Spleen (tissue), 11 donors: Measurements from ENCODE around the gene HERC6. TPM values are rescaled to one million over a fixed set of nuclear protein-coding genes. Genes with fewer than 3 reads are reported as not detected.

Experiments used
- DNase-seq: peaks from one replicate; pipeline ENCODE4 v3.0.0-alpha.2; 2020
- H3K27ac ChIP-seq, 8 donors: fragments of 200-600 bp; sonication (generic) in 7 of 8; 1 replicate in 4 of 8; 2 replicates in 4 of 8; pipeline versions ENCODE4 v1.5.0 to v1.8.0; 2016 to 2021; ENCODE audit warnings: inconsistent platforms in 4 of 8, mild to moderate bottlenecking in 4 of 8, moderate library complexity in 1 of 8
- H3K27me3 ChIP-seq, 7 donors: fragments of 200-600 bp; sonication (generic) in 6 of 7; replicated peaks in 1 of 7; 1 replicate in 4 of 7; 2 replicates in 3 of 7; pipeline versions ENCODE4 v1.5.0 to v1.8.0; 2016 to 2021; ENCODE audit warnings: inconsistent platforms in 3 of 7, mild to moderate bottlenecking in 1 of 7
- H3K36me3 ChIP-seq, 6 donors: fragments of 200-600 bp; sonication (generic) in 5 of 6; 1 replicate in 4 of 6; 2 replicates in 2 of 6; pipeline versions ENCODE4 v1.5.0 to v1.8.0; 2016 to 2021; ENCODE audit warnings: inconsistent platforms in 2 of 6
- H3K4me1 ChIP-seq, 6 donors: fragments of 200-600 bp; sonication (generic) in 5 of 6; 1 replicate in 3 of 6; 2 replicates in 3 of 6; pipeline versions ENCODE4 v1.5.0 to v1.8.0; 2016 to 2021; ENCODE audit warnings: inconsistent platforms in 3 of 6
- H3K4me3 ChIP-seq, 8 donors: fragments of 200-600 bp; sonication (generic) in 7 of 8; 1 replicate in 4 of 8; 2 replicates in 4 of 8; pipeline versions ENCODE4 v1.5.0 to v1.8.0; 2016 to 2021; ENCODE audit warnings: inconsistent platforms in 4 of 8, mild to moderate bottlenecking in 4 of 8, moderate library complexity in 2 of 8
- H3K9me3 ChIP-seq, 8 donors: fragments of 200-600 bp; sonication (generic) in 7 of 8; 1 replicate in 4 of 8; 2 replicates in 4 of 8; pipeline versions ENCODE4 v1.5.0 to v1.8.0; 2016 to 2021; ENCODE audit warnings: inconsistent platforms in 4 of 8
- POLR2A ChIP-seq, 3 donors: fragments of 450-650 bp; IDR thresholded peaks; one replicate each; pipeline ENCODE4 v1.5.1; 2017; ENCODE audit warnings: antibody characterized with exemption in 3 of 3, mild to moderate bottlenecking in 1 of 3
- POLR2AphosphoS5 ChIP-seq, 3 donors: sonication (generic); formaldehyde crosslinking; IDR thresholded peaks; one replicate each; pipeline ENCODE4 v1.5.1; 2017; ENCODE audit warnings: antibody characterized with exemption in 3 of 3
- WGBS, 5 donors: extraction: QIAGEN DNeasy Blood & Tissue Kit in 3 of 5; methylation state at CpG; one replicate each; pipeline versions ENCODE4 v1.1.5 to v1.1.7; 2013 to 2018; 5-methylcytosine and 5-hydroxymethylcytosine counted together
- intact Hi-C: fragments of 100-400 bp; cut with DNase I; formaldehyde crosslinking; loops from one replicate; pipeline ENCODE4 v1.15.0; 2023; ENCODE audit warnings: low total_unique reads
- polyA plus RNA-seq, 3 donors: library from polyadenylated mRNA; stranded (reverse); fragments of 200-250 nt; gene quantifications; one replicate each; pipeline ENCODE4 v1.2.1, GENCODE V29; 2013
- total RNA-seq, 7 donors: library from RNA; depleted of rRNA in 3 of 7; stranded (reverse); fragments of >200 nt in 3 of 7; fragmentation: NEBNext Ultra II Directional in 4 of 7; extraction: Animal tissue kit (Norgen Biotek cat#: 25700) in 4 of 7; gene quantifications; one replicate each; pipeline versions ENCODE4 v1.1.0 to v1.2.1, GENCODE V29; 2016 to 2021
- TF ChIP-seq, protein P1 (sequence below), 11 experiments: fragments of 200-600 bp in 7 of 11; fragments of 450-650 bp in 4 of 11; sonication (generic) in 4 of 11; IDR thresholded peaks in 8 of 11; conservative IDR thresholded peaks in 3 of 11; 1 replicate in 7 of 11; 2 replicates in 4 of 11; pipeline versions ENCODE4 v1.4.0 to v1.8.0; 2016 to 2021; ENCODE audit warnings: antibody characterized with exemption in 11 of 11, inconsistent platforms in 4 of 11, mild to moderate bottlenecking in 1 of 11
- donor health status: healthy with polysubstance abuse.
- donor health status: DM: no; HTN: no; CAD: no; lungs with moderate emphysema.
- donor health status: DM: no; HTN: no; CAD: no.
- donor health status: Bipolar disorder and iron deficiency.
- donor health status: healthy.
- donor health status: DM: no; HTN: no; CAD: no.
- donor health status: DM: yes; HTN: yes; CAD: no.

Gene HERC6
- total and polyA plus RNA-seq, 10 donors = 2.8 to 13.6 (median 10.8) TPM

DNA sequence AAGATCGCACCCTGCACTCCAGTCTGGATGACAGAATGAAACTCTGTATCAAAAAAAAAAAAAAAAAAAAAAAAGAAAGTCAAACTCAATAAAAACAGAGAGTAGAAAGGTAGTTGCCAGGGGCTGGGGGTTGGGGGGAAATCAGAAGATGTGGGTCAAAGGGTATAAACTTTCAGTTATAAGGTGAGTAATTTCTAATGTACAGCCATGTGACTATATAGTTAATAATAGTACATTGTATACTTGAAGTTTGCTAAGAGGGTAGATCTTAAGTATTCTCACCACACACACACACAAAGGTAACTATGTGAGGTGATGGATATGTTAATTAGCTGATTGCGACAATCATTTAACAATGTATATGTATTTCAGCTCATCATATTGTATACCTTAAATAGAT, 11.5 kb downstream of the HERC6 start:
- Histone ChIP-seq H3K27ac (no peak overlapping the region), H3K4me3 (no peak overlapping the region), H3K9me3 (no peaks in the 10 kb centered on the region), H3K4me1 (no peaks in the 10 kb centered on the region), H3K27me3 (no peaks in the 10 kb centered on the region), H3K36me3 (peaks cover 0 to 81% (median 21%) of the 10 kb centered on the region in 6 donors)
- TF ChIP-seq POLR2AphosphoS5 (IDR thresholded peaks at IDR 0.05) (no peak), POLR2A (IDR thresholded peaks at IDR 0.05) (no peak)
- TF ChIP-seq, protein P1, sequence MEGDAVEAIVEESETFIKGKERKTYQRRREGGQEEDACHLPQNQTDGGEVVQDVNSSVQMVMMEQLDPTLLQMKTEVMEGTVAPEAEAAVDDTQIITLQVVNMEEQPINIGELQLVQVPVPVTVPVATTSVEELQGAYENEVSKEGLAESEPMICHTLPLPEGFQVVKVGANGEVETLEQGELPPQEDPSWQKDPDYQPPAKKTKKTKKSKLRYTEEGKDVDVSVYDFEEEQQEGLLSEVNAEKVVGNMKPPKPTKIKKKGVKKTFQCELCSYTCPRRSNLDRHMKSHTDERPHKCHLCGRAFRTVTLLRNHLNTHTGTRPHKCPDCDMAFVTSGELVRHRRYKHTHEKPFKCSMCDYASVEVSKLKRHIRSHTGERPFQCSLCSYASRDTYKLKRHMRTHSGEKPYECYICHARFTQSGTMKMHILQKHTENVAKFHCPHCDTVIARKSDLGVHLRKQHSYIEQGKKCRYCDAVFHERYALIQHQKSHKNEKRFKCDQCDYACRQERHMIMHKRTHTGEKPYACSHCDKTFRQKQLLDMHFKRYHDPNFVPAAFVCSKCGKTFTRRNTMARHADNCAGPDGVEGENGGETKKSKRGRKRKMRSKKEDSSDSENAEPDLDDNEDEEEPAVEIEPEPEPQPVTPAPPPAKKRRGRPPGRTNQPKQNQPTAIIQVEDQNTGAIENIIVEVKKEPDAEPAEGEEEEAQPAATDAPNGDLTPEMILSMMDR (IDR thresholded peaks at IDR 0.05 in 8 of 11, conservative IDR thresholded peaks at IDR 0.05 in 3 of 11) = no peak
- WGBS, 5 donors = 91 to 98% (median 96%) methylated on average over 2 of the region's 2 CpGs
- intact Hi-C loops = no loop called here
- DNase-seq = no peak

DNA sequence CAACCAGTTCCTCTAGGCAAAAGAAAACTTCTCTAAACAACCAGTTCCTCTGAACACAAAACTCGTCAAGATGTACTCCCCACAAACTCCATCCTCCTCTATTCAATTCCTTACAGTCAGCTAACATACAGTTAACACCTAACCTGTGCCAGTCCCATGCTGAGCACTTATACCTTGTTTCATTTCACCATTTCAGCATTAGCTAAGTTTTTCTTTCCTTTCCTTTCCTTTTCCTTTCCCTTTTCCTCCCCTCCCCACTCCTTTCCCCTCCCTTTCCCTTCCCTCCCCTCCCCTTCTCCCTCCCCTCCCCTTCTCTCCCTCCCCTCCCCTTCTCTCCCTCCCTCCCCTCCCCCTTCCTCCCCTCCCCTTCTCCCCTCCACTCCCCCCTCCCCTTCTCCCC, 13.1 kb downstream of the HERC6 start:
- Histone ChIP-seq H3K4me1 (no peaks in the 10 kb centered on the region), H3K27ac (no peak overlapping the region), H3K27me3 (no peaks in the 10 kb centered on the region), H3K9me3 (no peaks in the 10 kb centered on the region), H3K4me3 (no peak overlapping the region), H3K36me3 (peaks cover 0 to 81% (median 20%) of the 10 kb centered on the region in 6 donors)
- TF ChIP-seq POLR2AphosphoS5 (IDR thresholded peaks at IDR 0.05) (no peak), POLR2A (IDR thresholded peaks at IDR 0.05) (no peak)
- TF ChIP-seq, protein P1 (IDR thresholded peaks at IDR 0.05 in 8 of 11, conservative IDR thresholded peaks at IDR 0.05 in 3 of 11) = no peak
- no peak for DNase-seq
- 67 to 76% (median 70%) methylated on average over 1 of the region's 1 CpG for WGBS, 5 donors
- intact Hi-C loops = no loop called here

DNA sequence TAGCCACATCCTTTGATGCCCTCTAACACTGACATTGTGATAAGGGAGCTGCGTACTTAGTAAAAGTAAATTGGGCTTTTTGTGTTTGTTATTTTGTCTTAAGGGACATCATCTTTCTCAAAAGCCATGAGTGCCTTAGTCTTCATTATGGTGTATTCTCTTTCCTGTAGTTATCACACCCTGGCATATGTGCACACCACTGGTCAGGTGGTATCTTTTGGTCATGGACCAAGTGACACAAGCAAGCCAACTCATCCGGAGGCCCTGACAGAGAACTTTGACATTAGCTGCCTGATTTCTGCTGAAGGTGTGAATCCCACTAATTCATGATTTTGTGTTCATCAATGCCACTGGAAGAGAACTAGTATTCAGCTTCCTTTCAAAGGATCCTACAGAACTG, 18.0 kb downstream of the HERC6 start:
- TF ChIP-seq POLR2A (IDR thresholded peaks at IDR 0.05) (no peak), POLR2AphosphoS5 (IDR thresholded peaks at IDR 0.05) (no peak)
- TF ChIP-seq, protein P1 (IDR thresholded peaks at IDR 0.05 in 8 of 11, conservative IDR thresholded peaks at IDR 0.05 in 3 of 11) = no peak
- Histone ChIP-seq H3K9me3 (no peaks in the 10 kb centered on the region), H3K27me3 (no peaks in the 10 kb centered on the region), H3K36me3 (peaks cover 0 to 91% (median 27%) of the 10 kb centered on the region in 6 donors), H3K4me3 (no peak overlapping the region), H3K4me1 (peaks cover 0 to 4% (median 0%) of the 10 kb centered on the region in 6 donors), H3K27ac (no peak overlapping the region)
- 84 to 97% (median 92%) methylated on average over 2 of the region's 2 CpGs for WGBS, 5 donors
- intact Hi-C loops = no loop called here
- no peak for DNase-seq

DNA sequence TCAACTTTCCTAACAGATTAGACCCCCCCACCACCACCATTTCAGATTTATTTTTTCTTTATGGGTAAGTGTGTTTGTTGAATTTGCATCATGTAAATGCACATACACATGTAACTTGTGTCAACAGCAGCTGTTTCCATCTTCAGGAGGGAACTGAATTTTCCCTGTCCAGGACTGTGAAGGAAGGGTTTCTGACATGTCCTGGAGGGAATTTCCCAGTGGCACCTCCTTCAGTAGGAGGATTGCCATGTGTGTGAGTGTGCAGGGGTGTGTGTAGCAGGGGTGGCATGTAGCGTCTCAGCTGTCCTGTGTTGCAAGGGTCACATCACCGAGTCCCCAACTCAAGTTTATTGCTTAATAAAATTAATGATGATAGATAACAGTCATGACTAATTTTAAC, 19.7 kb downstream of the HERC6 start:
- WGBS, 5 donors = 44 to 85% (median 68%) methylated on average over 2 of the region's 2 CpGs
- H3K27ac ChIP-seq = no peak overlapping the region
- peaks cover 0 to 81% (median 21%) of the 10 kb centered on the region in 6 donors for H3K36me3 ChIP-seq
- H3K4me1 ChIP-seq = peaks cover 0 to 4% (median 0%) of the 10 kb centered on the region in 6 donors
- no peaks in the 10 kb centered on the region for H3K27me3 ChIP-seq
- H3K4me3 ChIP-seq = no peak overlapping the region
- TF ChIP-seq POLR2AphosphoS5 (IDR thresholded peaks at IDR 0.05) (no peak), POLR2A (IDR thresholded peaks at IDR 0.05) (no peak)
- TF ChIP-seq, protein P1 (IDR thresholded peaks at IDR 0.05 in 8 of 11, conservative IDR thresholded peaks at IDR 0.05 in 3 of 11) = no peak
- H3K9me3 ChIP-seq = no peaks in the 10 kb centered on the region
- DNase-seq = no peak
- intact Hi-C loops = no loop called here
